Activated CD8-positive, alpha-beta memory T cell treated with anti-CD3 and anti-CD28 coated beads for 36 hours (primary cell): ENCODE measurements around the gene GNL2. TPM values are rescaled to one million over a fixed set of nuclear protein-coding genes. Genes with fewer than 3 reads are reported as not detected.
"Not testable (repeated sequence)": the region's sequence is repeated elsewhere in the genome, so short reads cannot be mapped to it uniquely, and the experiment has no call there.

Experiments
- CTCF ChIA-PET: fragments of 350-600 bp; sonication (Branson Sonifier 250); formaldehyde crosslinking; loops from one replicate; lab custom pipeline; 2021; ENCODE audit warnings: antibody characterized with exemption; lab: Charles Lee
- POLR2A ChIA-PET: fragments of 350-600 bp; sonication (Branson Sonifier 250); formaldehyde crosslinking; loops from one replicate; lab custom pipeline; 2021; ENCODE audit warnings: antibody characterized with exemption; lab: Charles Lee
- total RNA-seq, 2 experiments: library from RNA; stranded (reverse); gene quantifications; one replicate each; pipeline ENCODE4 v1.2.3, GENCODE V29; 2021

The GNL2 gene
- total RNA-seq, 2 experiments from 2014 or later, result 95.3 to 97.4 TPM

DNA sequence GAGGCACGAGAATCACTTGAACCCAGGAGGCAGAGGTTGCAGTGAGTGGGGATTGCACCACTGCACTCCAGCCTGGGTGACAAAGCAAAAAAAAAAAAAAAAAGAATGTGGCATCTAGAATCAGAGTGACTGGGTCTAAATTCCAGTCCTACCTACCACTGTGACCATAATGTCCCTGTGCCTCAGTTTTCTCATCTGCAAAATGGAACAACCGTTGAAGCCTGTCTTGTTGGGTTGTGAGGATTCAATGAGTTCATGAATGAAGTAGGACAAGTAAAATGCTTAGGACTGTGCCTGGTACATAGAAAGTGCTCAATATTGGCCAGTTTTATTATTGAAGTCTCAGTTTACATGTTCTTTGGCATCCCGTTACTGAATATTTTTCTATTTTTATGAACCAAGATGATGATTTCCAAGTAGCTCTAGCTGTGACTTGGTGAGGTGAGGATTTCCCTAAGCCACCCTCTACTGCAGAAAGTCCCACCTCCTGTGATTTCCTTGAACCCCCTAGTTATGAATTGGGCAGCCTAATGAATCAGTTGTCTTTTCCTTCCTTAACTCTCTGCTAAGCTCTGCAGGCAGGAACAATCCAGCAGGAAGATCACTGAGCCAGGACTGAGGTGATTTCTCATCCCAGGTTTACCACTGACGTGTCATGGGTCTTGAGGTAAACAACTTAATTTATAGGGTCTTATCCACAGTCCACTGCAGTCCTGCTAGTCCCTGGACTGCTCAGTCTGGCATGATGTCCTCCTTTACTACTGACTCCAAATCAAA is 62.2 kb downstream of the GNL2 start:
- ChIA-PET CTCF (no interaction called here), POLR2A (no interaction called here)

DNA sequence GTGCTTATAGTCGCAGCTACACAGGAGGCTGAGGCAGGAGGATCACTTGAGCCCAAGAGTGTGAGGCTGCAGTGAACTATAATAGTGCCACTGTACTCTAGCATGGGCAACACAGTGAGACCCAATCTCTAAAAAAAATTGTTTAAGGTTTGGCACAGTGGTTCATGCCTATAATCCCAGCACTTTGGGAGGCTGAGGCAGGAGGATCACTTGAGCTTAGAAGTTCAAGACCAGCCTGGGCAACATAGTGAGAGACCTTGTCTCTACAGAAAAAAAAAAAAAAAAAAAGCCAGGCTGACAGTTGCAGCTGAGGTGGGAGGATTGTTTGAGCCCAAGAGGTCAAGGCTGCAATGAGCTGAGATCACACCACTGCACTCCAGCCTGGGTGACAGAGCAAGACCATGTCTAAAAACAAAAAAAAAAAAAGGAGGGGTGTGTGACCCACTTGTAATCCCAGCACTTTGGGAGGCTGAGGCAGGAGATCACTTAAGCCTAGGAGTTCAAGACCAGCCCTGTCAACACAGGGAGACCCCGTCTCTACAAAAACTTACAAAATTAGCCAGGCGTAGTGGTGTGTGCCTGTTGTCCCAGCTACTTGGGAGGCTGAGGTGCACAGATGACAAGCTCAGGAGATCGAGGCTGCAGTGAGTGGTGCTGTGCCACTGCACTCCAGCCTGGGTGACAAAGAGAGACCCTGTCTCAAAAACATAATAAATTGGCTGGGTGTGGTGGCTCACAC is 63.1 kb downstream of the GNL2 start:
- POLR2A ChIA-PET, result not testable (repeated sequence)
- CTCF ChIA-PET, result interaction anchor here (0.7 kb wide), 1 partner anchor 1286 kb away, joined by 3 read pairs; no protein-coding TSS in a partner anchor

DNA sequence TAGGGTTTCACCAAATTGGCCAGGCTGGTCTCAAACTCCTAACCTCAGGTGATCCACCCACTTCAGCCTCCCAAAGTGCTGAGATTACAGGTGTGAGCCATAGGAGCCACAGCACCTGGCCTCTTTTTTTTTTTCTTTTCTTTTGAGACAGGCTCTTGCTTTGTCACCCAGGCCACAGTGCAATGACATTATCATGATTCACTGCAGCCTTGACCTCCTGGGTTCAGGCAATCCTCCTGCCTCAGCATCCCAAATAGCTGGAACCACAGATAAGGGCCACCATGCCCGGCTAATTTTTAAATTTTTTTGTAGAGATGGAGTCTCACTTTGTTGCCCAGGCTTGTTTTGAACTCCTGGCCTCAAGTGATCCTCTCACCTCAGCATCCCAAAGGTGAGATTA is 65.8 kb downstream of the GNL2 start:
- CTCF ChIA-PET, POLR2A ChIA-PET: not testable (repeated sequence)

DNA sequence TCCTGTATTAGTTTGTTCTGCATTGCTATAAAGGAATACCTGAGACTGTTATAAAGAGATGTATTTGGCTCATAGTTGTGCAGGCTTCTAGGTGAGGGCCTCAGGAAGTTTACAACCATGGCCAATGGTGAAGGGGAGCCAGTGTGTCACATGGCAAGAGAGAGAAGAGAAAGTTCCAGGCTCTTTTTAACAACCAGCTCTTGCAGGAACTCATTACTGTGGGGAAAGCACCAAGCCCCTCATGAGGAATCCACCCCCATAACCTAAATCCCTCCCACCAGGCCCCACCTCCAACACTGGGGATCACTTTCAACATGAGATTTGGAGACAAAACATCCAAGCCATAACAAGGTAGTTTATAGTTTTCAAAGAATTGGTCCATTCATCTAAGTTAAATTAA is 76.1 kb downstream of the GNL2 start:
- ChIA-PET CTCF (no interaction called here), POLR2A (interaction anchor here (0.8 to 1.6 kb wide), 3 partner anchors 44 to 171 kb away, joined by 3 to 8 read pairs (median 5); partner anchors contain the start of gene ZC3H12A)

DNA sequence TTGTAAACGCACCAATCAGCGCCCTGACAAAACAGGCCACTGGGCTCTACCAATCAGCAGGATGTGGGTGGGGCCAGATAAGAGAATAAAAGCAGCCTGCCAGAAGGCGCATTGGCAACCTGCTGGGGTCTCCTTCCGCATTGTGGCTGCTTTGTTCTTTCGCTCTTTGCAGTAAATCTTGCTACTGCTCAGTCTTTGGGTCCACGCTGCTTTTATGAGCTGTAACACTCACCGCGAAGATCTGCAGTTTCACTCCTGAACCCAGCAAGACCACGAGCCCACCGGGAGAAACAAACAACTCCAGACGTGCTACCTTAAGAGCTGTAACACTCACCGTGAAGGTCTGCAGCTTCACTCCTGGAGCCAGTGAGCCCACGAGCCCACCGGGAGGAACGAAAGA is 76.8 kb downstream of the GNL2 start:
- POLR2A ChIA-PET, result interaction anchor here (0.8 to 1.6 kb wide), 4 partner anchors 32 to 171 kb away, joined by 3 to 8 read pairs (median 4); partner anchors contain the start of gene ZC3H12A
- CTCF ChIA-PET, result not testable (repeated sequence)

DNA sequence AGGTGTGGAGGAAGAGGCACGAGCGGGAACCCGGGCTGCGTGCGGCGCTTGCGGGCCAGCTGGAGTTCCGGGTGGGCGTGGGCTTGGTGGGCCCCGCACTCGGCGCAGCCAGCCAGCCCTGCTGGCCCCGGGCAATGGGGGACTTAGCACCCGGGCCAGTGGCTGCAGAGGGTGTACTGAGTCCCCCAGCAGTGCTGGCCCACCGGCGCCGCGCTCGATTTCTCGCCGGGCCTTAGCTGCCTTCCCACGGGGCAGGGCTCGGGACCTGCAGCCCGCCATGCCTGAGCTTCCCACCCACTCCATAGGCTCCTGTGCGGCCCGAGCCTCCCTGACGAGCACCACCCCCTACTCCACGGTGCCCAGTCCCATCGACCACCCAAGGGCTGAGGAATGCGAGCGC is 77.5 kb downstream of the GNL2 start:
- POLR2A ChIA-PET, result interaction anchor here (1.3 kb wide), 1 partner anchor 43 kb away, joined by 8 read pairs; the partner anchor contains the start of gene ZC3H12A
- CTCF ChIA-PET, result not testable (repeated sequence)

DNA sequence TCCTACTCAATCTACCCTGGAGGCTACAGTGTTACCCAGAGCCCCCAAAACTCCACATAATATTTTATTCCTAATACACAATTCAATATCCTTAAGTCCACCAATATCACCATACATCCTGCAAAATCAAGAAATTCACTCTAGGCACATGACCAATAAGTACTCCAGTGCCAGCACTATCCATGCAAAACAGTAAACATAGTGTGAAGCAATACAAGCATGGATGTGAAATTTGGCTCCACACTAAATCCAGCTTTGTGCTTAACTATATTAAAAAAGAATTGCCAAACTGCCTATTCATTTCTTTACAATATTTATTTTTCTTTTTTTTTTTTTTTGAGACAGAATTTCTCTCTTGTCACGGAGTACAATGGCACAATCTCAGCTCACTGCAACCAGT is 78.2 kb downstream of the GNL2 start:
- ChIA-PET CTCF (no interaction called here), POLR2A (no interaction called here)

Other genes starting within 250 kb of the GNL2 start
- gene ZC3H12A, start 121.4 kb downstream of the GNL2 start, total RNA-seq, result 10 to 100 TPM; 33.5 to 36.2 TPM
- 10 to 100 TPM; 89.8 to 90.5 TPM for gene MEAF6, start 81.2 kb downstream of the GNL2 start, total RNA-seq
- 10 to 100 TPM; 22.2 to 23.0 TPM for gene SNIP1, start 41.6 kb downstream of the GNL2 start, total RNA-seq
- gene DNALI1, start 39.0 kb downstream of the GNL2 start, total RNA-seq, result not detected
- gene RSPO1, start 39.0 kb upstream of the GNL2 start, total RNA-seq, result not detected
- 10 to 100 TPM; 42.1 to 43.3 TPM for gene CDCA8, start 96.6 kb upstream of the GNL2 start, total RNA-seq
- gene EPHA10, start 169.2 kb upstream of the GNL2 start, total RNA-seq, result under 1 TPM in 1 of 2 experiments, not detected in 1; 0.19 TPM
- 1 to 10 TPM; 5.6 to 6.3 TPM for gene MANEAL, start 197.9 kb upstream of the GNL2 start, total RNA-seq
- gene C1orf122, start 211.9 kb upstream of the GNL2 start, total RNA-seq, result 10 to 100 TPM; 33.4 to 33.7 TPM
- 10 to 100 TPM; 70.4 to 75.3 TPM for gene YRDC, start 212.3 kb upstream of the GNL2 start, total RNA-seq